CD4-positive, alpha-beta T cell treated with Interleukin-4 for 4 hours (primary cell): ENCODE data around the gene OVOL2.

Experiments
- DNase-seq: peaks from one replicate; pipeline ENCODE4 v3.0.0-alpha.2; 2020

OVOL2 gene

GRCh38 chr20:18011951-18012645, 45.6 kb downstream of the OVOL2 start:
- DNase-seq = no peak

- DNase-seq = no peak
These were observed 46.2 kb downstream of the OVOL2 start for GRCh38 chr20:18011482-18011881.

GRCh38 chr20:18009116-18009515, 48.6 kb downstream of the OVOL2 start:
- DNase-seq = no peak

GRCh38 chr20:18007534-18008292, 50.0 kb downstream of the OVOL2 start:
- DNase-seq = no peak

GRCh38 chr20:18006684-18007083, 51.0 kb downstream of the OVOL2 start:
- no peak for DNase-seq

GRCh38 chr20:18005990-18006364, 51.7 kb downstream of the OVOL2 start:
- no peak for DNase-seq

- DNase-seq = no peak
These were observed 52.3 kb downstream of the OVOL2 start for GRCh38 chr20:18005170-18005989.

- no peak for DNase-seq
These were observed 53.2 kb downstream of the OVOL2 start for GRCh38 chr20:18004384-18005031.

- DNase-seq = no peak
These were observed 53.8 kb downstream of the OVOL2 start for GRCh38 chr20:18003897-18004296.

- DNase-seq = no peak
These were observed 56.4 kb downstream of the OVOL2 start for GRCh38 chr20:18001131-18001921.

- no peak for DNase-seq
These were observed 58.1 kb downstream of the OVOL2 start for GRCh38 chr20:17999566-17999965.

- DNase-seq = no peak
These were observed 59.3 kb downstream of the OVOL2 start for GRCh38 chr20:17998446-17998845.

- peak; percentile 76 for DNase-seq
These were observed 61.5 kb downstream of the OVOL2 start for GRCh38 chr20:17995967-17996819.

- no peak for DNase-seq
These were observed 64.2 kb downstream of the OVOL2 start for GRCh38 chr20:17993546-17993945.

GRCh38 chr20:17992847-17993513, 64.7 kb downstream of the OVOL2 start:
- DNase-seq = no peak

- no peak for DNase-seq
These were observed 65.5 kb downstream of the OVOL2 start for GRCh38 chr20:17992224-17992637.

GRCh38 chr20:17990278-17990972, 67.3 kb downstream of the OVOL2 start:
- DNase-seq = no peak

GRCh38 chr20:17987988-17988387, 69.7 kb downstream of the OVOL2 start:
- no peak for DNase-seq

GRCh38 chr20:17985388-17986018, 72.2 kb downstream of the OVOL2 start:
- DNase-seq = no peak

- no peak for DNase-seq
These were observed 81.4 kb downstream of the OVOL2 start for GRCh38 chr20:17976305-17976704.
